T1000 (cell line): ENCODE measurements around the gene CAB39.
"Not testable (repeated sequence)": the region's sequence is repeated elsewhere in the genome, so short reads cannot be mapped to it uniquely, and the experiment has no call there.

Experiments
- DNase-seq: peaks from one replicate; lab custom pipeline; 2025; ENCODE audit warnings: mixed read lengths; lab: John Stamatoyannopoulos, UW

The CAB39 gene

DNA sequence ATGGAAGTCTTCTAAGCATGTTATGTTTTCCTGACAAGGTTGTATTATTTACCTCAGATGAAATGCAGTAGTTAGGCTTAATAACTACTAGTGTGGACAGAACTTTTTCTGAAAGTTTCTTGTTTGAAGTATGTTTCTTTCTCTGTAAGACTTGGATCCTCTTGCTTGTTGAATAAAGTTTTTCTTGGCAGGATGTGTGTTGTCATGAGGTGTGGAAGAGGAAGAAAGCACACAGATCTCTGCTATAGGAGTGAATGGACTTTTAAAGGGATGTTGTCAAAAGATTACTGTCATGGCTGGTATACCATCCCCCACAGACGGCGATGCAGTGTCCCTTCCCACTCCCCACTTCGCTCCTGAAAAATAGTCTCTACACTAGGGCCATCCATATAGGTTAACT is 2.6 kb downstream of the CAB39 start:
- no peak for DNase-seq

GRCh38 chr2:230716588-230716987 is 3.9 kb downstream of the CAB39 start:
- DNase-seq, result no peak

DNA sequence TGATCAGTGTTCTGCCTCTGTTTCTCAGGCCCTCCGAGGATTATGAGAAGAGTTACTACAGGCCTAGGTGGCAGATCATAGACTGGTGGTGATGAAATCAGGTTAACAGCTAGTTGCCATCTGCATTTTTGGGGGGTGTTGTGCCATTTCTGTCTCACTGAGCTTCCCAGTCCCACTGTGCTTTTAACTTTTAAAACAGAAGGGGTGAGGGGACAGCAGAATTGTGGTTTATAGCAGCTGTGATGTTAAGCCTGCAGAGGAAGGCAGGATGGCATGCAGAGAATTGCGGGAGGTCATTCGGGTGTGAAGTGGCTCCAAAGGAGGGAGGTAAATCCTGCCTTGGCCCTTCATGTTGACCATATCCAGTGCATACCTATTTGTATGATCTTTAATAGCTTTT is 5.0 kb downstream of the CAB39 start:
- no peak for DNase-seq

GRCh38 chr2:230719340-230719739 is 6.7 kb downstream of the CAB39 start:
- no peak for DNase-seq

GRCh38 chr2:230721712-230722111 is 9.1 kb downstream of the CAB39 start:
- DNase-seq, result no peak

- DNase-seq, result no peak
Measured at GRCh38 chr2:230722207-230722885, 9.7 kb downstream of the CAB39 start.

DNA sequence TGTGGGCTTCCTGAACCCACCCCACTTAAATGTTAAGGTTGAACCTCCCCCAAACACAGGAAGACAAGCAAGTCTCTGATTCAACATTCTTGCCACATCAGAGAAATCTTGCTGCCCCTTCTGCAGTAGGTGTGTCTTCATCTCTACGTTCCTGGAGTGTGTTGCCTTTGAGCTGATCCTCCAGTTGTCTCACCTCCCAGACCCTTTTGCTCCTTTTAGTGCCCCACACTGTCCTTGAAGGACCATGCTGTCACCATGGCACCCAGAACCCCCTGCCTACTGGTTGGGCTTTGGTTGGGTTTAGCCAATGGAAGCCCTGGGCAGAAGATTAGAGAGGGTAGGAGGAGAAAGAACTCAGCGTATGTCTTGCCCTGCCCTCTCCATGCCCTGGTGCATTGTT is 10.7 kb downstream of the CAB39 start:
- DNase-seq, result no peak

DNA sequence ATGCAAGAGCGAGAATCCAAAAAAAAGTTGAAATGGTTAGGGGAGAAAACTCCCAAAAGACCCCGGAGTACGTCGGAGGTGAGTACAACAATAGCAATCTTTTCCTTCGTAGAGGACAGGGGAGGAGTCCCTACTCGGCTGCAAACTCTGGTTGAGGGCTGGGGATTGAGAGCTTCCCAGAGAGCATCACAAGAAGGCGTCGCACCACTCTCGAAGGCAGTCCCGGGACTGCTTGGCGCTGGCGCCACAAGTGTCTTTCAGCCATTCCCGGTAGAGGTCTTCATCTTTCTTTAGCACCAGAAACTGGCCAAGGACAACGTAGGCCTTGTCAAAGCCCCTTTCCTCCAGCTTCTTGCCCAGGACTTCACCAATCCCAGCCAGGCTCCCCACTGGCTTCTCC is 12.3 kb downstream of the CAB39 start:
- DNase-seq, result not testable (repeated sequence)

- no peak for DNase-seq
Measured at GRCh38 chr2:230731512-230731911, 18.9 kb downstream of the CAB39 start.

GRCh38 chr2:230732914-230733401 is 20.3 kb downstream of the CAB39 start:
- DNase-seq, result no peak

DNA sequence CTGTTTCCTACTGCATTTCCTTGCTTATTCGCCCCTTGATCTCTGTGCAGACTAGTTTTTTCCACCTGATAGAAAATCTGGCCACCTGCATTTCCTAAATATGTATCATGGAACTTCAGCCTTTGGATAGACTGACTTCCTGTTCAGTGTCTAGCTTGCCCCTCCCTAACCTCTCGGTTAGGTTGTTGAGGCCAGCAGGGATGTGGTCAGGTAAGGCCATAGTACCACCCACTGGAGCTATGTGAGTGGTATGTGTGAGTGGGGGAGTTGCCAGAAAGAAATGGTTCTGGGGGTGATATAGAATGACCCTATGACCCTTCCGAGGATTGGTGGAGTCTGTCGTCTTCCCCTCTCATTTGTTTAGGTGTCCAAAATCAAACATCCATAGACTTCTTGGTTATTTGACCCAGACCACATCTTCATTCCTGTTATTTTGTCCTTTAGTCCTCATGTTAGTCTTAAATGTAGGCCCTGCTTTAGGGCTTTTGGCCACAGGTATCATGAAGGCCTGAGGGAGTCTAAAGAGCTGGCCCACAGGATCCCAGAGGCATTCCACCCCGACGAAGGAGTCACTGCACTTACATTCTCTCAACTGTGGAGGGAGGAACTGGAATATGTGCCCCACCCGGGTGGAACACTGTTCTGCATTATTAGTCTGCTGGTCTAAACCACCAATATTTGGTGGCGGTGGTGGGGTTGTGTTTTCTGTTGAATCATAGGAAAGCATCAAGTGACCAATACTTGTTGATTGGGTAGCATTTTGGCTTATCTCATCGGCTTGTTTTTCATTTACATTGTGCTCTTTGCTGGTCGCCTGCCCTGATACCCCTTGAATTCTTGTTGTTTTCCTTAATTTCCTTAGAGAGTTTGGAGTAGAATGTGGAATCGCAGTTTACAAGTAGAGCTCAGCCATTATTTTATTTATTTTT is 21.9 kb downstream of the CAB39 start:
- no peak for DNase-seq

DNA sequence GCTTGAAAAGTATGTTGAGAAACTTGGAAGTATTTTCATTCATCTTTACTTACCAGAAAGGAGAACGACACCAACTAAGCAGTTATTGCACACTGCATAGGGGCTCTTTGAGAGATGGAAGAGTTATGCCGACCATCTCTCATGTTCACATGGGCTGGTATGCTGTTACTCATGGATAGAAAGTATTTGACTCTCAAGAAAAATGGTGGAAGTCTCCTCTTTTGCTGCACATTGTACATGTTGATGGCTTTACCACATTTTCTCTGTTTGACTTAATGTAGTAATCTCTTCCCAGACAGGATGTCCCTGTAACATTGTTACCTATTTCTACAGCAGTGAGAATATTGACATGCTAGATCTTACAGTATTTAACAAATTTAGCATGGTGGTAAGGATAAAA is 23.2 kb downstream of the CAB39 start:
- DNase-seq, result no peak

DNA sequence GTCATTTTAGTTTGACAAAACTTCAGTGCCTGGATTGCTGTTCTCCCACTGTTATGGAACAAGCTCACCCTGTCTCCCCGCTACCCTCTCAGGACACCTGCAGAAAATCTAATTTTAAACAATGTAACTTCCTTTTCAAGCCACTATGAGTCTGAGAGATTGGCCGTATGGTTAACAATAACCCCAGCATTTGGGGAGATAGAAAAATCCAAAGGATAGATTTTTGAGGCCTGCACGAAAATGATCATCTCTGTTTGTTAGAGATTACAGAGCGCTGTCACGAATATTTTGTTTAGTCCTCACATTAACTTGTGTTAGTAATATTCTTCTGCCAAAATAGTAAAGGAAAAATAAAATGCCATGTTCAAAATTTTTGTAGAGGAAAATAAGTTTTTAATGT is 24.7 kb downstream of the CAB39 start:
- DNase-seq, result no peak

- no peak for DNase-seq
Measured at GRCh38 chr2:230737791-230738226, 25.2 kb downstream of the CAB39 start.

- DNase-seq, result no peak
Measured at GRCh38 chr2:230738391-230738811, 25.8 kb downstream of the CAB39 start.

DNA sequence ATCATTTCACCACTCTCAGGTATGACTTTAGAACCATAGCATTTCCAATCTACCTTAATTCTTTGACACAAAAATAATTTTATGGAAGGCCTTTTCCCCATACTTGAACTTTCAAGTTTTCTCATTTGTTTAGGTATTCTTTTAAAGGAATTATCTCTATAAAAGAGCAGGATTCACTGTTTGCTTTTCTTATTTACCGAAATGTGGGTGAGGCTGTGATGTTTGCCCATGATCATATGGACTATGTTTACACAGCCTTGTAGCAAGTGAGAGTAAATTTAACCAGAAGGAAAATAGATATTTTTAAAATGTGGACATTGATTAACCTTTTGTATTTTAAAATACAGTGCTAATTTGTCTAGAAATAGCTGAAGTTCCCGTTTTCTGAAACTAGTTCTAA is 26.3 kb downstream of the CAB39 start:
- no peak for DNase-seq

GRCh38 chr2:230739961-230740360 is 27.3 kb downstream of the CAB39 start:
- DNase-seq, result no peak

DNA sequence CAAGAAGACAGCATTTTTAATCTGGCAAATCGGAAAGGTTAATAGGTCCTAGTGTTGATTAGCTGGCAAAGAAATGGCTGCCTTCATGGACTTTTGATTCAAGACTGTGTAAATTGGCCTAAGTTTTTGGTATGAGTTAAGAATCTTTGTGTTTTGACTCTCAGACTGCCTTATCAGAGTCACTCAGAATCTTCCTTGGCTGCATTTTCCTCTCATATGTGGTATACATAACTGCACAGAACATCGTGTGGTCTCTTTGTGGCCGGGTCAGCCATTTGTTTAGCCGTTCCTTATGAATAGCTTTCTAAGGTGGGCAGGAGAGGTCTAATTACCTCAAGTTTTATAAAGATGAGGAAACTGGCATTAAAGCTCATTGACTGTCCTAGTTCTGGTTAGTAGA is 30.1 kb downstream of the CAB39 start:
- no peak for DNase-seq

GRCh38 chr2:230746213-230746612 is 33.6 kb downstream of the CAB39 start:
- DNase-seq, result no peak

GRCh38 chr2:230748087-230748486 is 35.4 kb downstream of the CAB39 start:
- DNase-seq, result no peak

GRCh38 chr2:230749111-230749510 is 36.5 kb downstream of the CAB39 start:
- DNase-seq, result no peak

DNA sequence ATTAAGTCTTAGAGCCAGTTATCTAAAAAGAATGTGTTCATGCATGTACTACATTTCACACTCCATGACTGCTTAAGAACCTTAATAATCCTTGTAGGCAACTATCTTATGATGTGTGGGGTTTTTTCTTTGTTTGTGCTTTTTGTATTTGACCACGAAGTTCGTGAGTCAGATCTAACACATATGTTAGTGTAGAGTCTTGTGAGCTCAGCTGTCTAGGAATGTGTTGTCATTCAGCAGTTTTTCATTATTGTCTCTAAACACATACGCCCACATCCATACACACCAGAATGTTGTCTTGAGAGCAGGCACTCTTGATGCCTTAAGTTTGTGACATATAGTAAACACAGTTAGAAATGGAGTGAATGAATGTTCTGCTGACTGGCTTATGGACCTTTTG is 38.4 kb downstream of the CAB39 start:
- no peak for DNase-seq

- DNase-seq, result no peak
Measured at GRCh38 chr2:230754200-230754599, 41.6 kb downstream of the CAB39 start.
